ENCODE measurements around the gene COX6A2. TPM values are rescaled to one million over a fixed set of nuclear protein-coding genes. Genes with fewer than 3 reads are reported as not detected.

COX6A2 gene
- total RNA-seq, 3 donors from 2014 or later: 0.80 TPM; not detected in 2

DNA sequence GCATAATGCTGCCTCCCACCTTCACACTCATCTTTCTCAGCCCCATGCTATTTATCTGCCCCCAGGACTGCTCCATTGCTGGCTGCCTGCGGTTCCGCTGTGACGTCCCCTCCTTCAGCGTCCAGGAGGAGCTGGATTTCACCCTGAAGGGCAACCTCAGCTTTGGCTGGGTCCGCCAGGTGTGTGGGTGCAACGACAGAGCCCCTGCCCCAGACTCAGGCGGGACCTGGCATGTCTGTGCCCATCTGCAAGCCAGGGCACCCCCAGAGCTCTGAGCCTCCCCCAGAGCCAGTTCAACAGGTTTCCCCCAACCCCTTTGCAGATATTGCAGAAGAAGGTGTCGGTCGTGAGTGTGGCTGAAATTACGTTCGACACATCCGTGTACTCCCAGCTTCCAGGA, 48.0 kb downstream of the COX6A2 start:
- intact Hi-C loops (cut with DNase I, micrococcal nuclease): no loop called here
- TF ChIP-seq, protein P1, sequence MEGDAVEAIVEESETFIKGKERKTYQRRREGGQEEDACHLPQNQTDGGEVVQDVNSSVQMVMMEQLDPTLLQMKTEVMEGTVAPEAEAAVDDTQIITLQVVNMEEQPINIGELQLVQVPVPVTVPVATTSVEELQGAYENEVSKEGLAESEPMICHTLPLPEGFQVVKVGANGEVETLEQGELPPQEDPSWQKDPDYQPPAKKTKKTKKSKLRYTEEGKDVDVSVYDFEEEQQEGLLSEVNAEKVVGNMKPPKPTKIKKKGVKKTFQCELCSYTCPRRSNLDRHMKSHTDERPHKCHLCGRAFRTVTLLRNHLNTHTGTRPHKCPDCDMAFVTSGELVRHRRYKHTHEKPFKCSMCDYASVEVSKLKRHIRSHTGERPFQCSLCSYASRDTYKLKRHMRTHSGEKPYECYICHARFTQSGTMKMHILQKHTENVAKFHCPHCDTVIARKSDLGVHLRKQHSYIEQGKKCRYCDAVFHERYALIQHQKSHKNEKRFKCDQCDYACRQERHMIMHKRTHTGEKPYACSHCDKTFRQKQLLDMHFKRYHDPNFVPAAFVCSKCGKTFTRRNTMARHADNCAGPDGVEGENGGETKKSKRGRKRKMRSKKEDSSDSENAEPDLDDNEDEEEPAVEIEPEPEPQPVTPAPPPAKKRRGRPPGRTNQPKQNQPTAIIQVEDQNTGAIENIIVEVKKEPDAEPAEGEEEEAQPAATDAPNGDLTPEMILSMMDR (IDR thresholded peaks at IDR 0.05): no peak
- Histone ChIP-seq H3K36me3 (ENCODE audit: low read depth) (no peaks in the 10 kb centered on the region), H3K9me3 (no peaks in the 10 kb centered on the region), H3K4me1 (ENCODE audit: low read depth) (no peaks in the 10 kb centered on the region), H3K4me3 (no peak overlapping the region)
- no peak for ATAC-seq
- no peak for DNase-seq

Other genes with a start within 250 kb of the COX6A2 start
- gene FUS, start 248.2 kb downstream of the COX6A2 start, total RNA-seq: 100 to 1,000 TPM; 167 to 264 (median 189) TPM
- 10 to 100 TPM; 39.2 to 63.4 (median 63.1) TPM for gene PYCARD, start 225.6 kb downstream of the COX6A2 start, total RNA-seq
- under 1 TPM in 1 of 3 donors, not detected in 2; 0.02 TPM for gene TRIM72, start 214.2 kb downstream of the COX6A2 start, total RNA-seq
- gene PYDC1, start 211.2 kb downstream of the COX6A2 start, total RNA-seq: not detected
- gene ITGAM, start 168.4 kb downstream of the COX6A2 start, total RNA-seq: 10 to 100 TPM in 1 of 3 donors, 1 to 10 TPM in 2; 4.5 to 13.0 (median 5.7) TPM
- 1 to 10 TPM; 2.9 to 8.6 (median 3.5) TPM for gene ITGAX, start 73.2 kb downstream of the COX6A2 start, total RNA-seq
- gene ITGAD, start 35.0 kb downstream of the COX6A2 start, total RNA-seq: under 1 TPM in 1 of 3 donors, not detected in 2; 0.41 TPM
- gene ZNF843, start 14.4 kb upstream of the COX6A2 start, total RNA-seq: under 1 TPM; 0.38 to 0.76 (median 0.53) TPM
- gene ARMC5, start 31.1 kb upstream of the COX6A2 start, total RNA-seq: 1 to 10 TPM; 8.3 to 9.9 (median 8.5) TPM
- 100 to 1,000 TPM in 1 of 3 donors, 10 to 100 TPM in 1, 1 to 10 TPM in 1; 7.8 to 227 (median 26.1) TPM for gene TGFB1I1, start 43.8 kb upstream of the COX6A2 start, total RNA-seq
- gene SLC5A2, start 54.8 kb upstream of the COX6A2 start, total RNA-seq: under 1 TPM in 2 of 3 donors, not detected in 1; 0.47 to 0.70 TPM
- gene RUSF1, start 80.0 kb upstream of the COX6A2 start, total RNA-seq: 10 to 100 TPM; 48.3 to 66.7 (median 51.7) TPM
- not detected for gene AHSP, start 99.5 kb upstream of the COX6A2 start, total RNA-seq

All from mucosa of descending colon (tissue), 3 donors.